ENCODE data around the gene FBLN1.

GRCh38 chr22:45576730-45577464 is 74.2 kb downstream of the FBLN1 start:
- TF ChIP-seq POLR2AphosphoS5 (IDR thresholded peaks at IDR 0.05; ENCODE audit: low read depth, low read length) (no peak), POLR2A (IDR thresholded peaks at IDR 0.05; ENCODE audit: low read depth, low read length) (no peak)

All from GM12891 (cell line).